ENCODE data around the gene PRDX3.
"Not testable (repeated sequence)": the region's sequence is repeated elsewhere in the genome, so short reads cannot be mapped to it uniquely, and the experiment has no call there.

PRDX3 gene

GRCh38 chr10:119174109-119174508 is 4.5 kb downstream of the PRDX3 start:
- H3K4me1 ChIP-seq (ENCODE audit: control insufficient read depth, insufficient read depth, low read length): peaks cover 3% of the 10 kb centered on the region
- H3K36me3 ChIP-seq (ENCODE audit: control insufficient read depth, insufficient read depth, low read length): peaks cover 25% of the 10 kb centered on the region
- no peak overlapping the region for H3K9ac ChIP-seq (ENCODE audit: low read length)
- no peak overlapping the region for H3K4me3 ChIP-seq (ENCODE audit: low read length)
- H3K27ac ChIP-seq (ENCODE audit: low read depth, low read length): no peak overlapping the region
- no peaks in the 10 kb centered on the region for H3K27me3 ChIP-seq (ENCODE audit: control insufficient read depth, insufficient read depth, low read length)

- no peak overlapping the region for H3K27ac ChIP-seq (ENCODE audit: low read depth, low read length)
- H3K27me3 ChIP-seq (ENCODE audit: control insufficient read depth, insufficient read depth, low read length): no peaks in the 10 kb centered on the region
- peaks cover 3% of the 10 kb centered on the region for H3K4me1 ChIP-seq (ENCODE audit: control insufficient read depth, insufficient read depth, low read length)
- H3K4me3 ChIP-seq (ENCODE audit: low read length): no peak overlapping the region
- no peak overlapping the region for H3K9ac ChIP-seq (ENCODE audit: low read length)
- peaks cover 21% of the 10 kb centered on the region for H3K36me3 ChIP-seq (ENCODE audit: control insufficient read depth, insufficient read depth, low read length)
These were observed 11.6 kb downstream of the PRDX3 start for GRCh38 chr10:119167041-119167440.

GRCh38 chr10:119166564-119166963 is 12.0 kb downstream of the PRDX3 start:
- Histone ChIP-seq H3K4me3 (ENCODE audit: low read length) (no peak overlapping the region), H3K9ac (ENCODE audit: low read length) (no peak overlapping the region), H3K27ac (ENCODE audit: low read depth, low read length) (peak overlapping the region; percentile 93)

GRCh38 chr10:119166118-119166500 is 12.5 kb downstream of the PRDX3 start:
- Histone ChIP-seq H3K36me3 (ENCODE audit: control insufficient read depth, insufficient read depth, low read length) (peaks cover 14% of the 10 kb centered on the region), H3K4me3 (ENCODE audit: low read length) (peak overlapping the region; percentile 92), H3K9ac (ENCODE audit: low read length) (peak overlapping the region; percentile 50)

More at GRCh38 chr10:119166564-119166963, 12.0 kb downstream of the PRDX3 start:
- H3K27me3 ChIP-seq (ENCODE audit: control insufficient read depth, insufficient read depth, low read length): no peaks in the 10 kb centered on the region
- peaks cover 17% of the 10 kb centered on the region for H3K36me3 ChIP-seq (ENCODE audit: control insufficient read depth, insufficient read depth, low read length)
- peaks cover 3% of the 10 kb centered on the region for H3K4me1 ChIP-seq (ENCODE audit: control insufficient read depth, insufficient read depth, low read length)

GRCh38 chr10:119165171-119166117 is 13.2 kb downstream of the PRDX3 start, which contains the start of gene SFXN4:
Gene SFXN4, minus strand, starts transcription at chr10:119165714. Its CDS starts 67 bp downstream, at chr10:119165647.
- Histone ChIP-seq H3K4me1 (ENCODE audit: control insufficient read depth, insufficient read depth, low read length) (peaks cover 3% of the 10 kb centered on the region), H3K36me3 (ENCODE audit: control insufficient read depth, insufficient read depth, low read length) (peaks cover 14% of the 10 kb centered on the region), H3K27ac (ENCODE audit: low read depth, low read length) (peak within 1 kb of the TSS; percentile 93), H3K27me3 (ENCODE audit: control insufficient read depth, insufficient read depth, low read length) (no peaks in the 10 kb centered on the region), H3K9ac (ENCODE audit: low read length) (peak within 1 kb of the TSS; percentile 74), H3K4me3 (ENCODE audit: low read length) (peak within 1 kb of the TSS; percentile 92)

More at GRCh38 chr10:119166118-119166500, 12.5 kb downstream of the PRDX3 start:
- H3K4me1 ChIP-seq (ENCODE audit: control insufficient read depth, insufficient read depth, low read length): peaks cover 3% of the 10 kb centered on the region
- peak overlapping the region; percentile 93 for H3K27ac ChIP-seq (ENCODE audit: low read depth, low read length)
- H3K27me3 ChIP-seq (ENCODE audit: control insufficient read depth, insufficient read depth, low read length): no peaks in the 10 kb centered on the region

- H3K36me3 ChIP-seq (ENCODE audit: control insufficient read depth, insufficient read depth, low read length): peaks cover 19% of the 10 kb centered on the region
- H3K27ac ChIP-seq (ENCODE audit: low read depth, low read length): no peak overlapping the region
- H3K4me3 ChIP-seq (ENCODE audit: low read length): no peak overlapping the region
- H3K27me3 ChIP-seq (ENCODE audit: control insufficient read depth, insufficient read depth, low read length): no peaks in the 10 kb centered on the region
- no peak overlapping the region for H3K9ac ChIP-seq (ENCODE audit: low read length)
- peaks cover 3% of the 10 kb centered on the region for H3K4me1 ChIP-seq (ENCODE audit: control insufficient read depth, insufficient read depth, low read length)
These were observed 16.0 kb downstream of the PRDX3 start for GRCh38 chr10:119162452-119163092.

- no peaks in the 10 kb centered on the region for H3K27me3 ChIP-seq (ENCODE audit: control insufficient read depth, insufficient read depth, low read length)
- no peak overlapping the region for H3K4me3 ChIP-seq (ENCODE audit: low read length)
- H3K9ac ChIP-seq (ENCODE audit: low read length): no peak overlapping the region
- H3K4me1 ChIP-seq (ENCODE audit: control insufficient read depth, insufficient read depth, low read length): peaks cover 3% of the 10 kb centered on the region
- peaks cover 19% of the 10 kb centered on the region for H3K36me3 ChIP-seq (ENCODE audit: control insufficient read depth, insufficient read depth, low read length)
- peak overlapping the region; percentile 34 for H3K27ac ChIP-seq (ENCODE audit: low read depth, low read length)
These were observed 16.7 kb downstream of the PRDX3 start for GRCh38 chr10:119161680-119162451.

- Histone ChIP-seq H3K4me3 (ENCODE audit: low read length) (no peak overlapping the region), H3K27me3 (ENCODE audit: control insufficient read depth, insufficient read depth, low read length) (no peaks in the 10 kb centered on the region), H3K9ac (ENCODE audit: low read length) (no peak overlapping the region), H3K27ac (ENCODE audit: low read depth, low read length) (no peak overlapping the region), H3K4me1 (ENCODE audit: control insufficient read depth, insufficient read depth, low read length) (no peaks in the 10 kb centered on the region), H3K36me3 (ENCODE audit: control insufficient read depth, insufficient read depth, low read length) (peaks cover 36% of the 10 kb centered on the region)
These were observed 19.3 kb downstream of the PRDX3 start for GRCh38 chr10:119159332-119159731.

GRCh38 chr10:119153661-119154060 is 25.0 kb downstream of the PRDX3 start:
- H3K36me3 ChIP-seq (ENCODE audit: control insufficient read depth, insufficient read depth, low read length): peaks cover 45% of the 10 kb centered on the region

GRCh38 chr10:119153041-119153440 is 25.6 kb downstream of the PRDX3 start:
- H3K36me3 ChIP-seq (ENCODE audit: control insufficient read depth, insufficient read depth, low read length): peaks cover 41% of the 10 kb centered on the region

More at GRCh38 chr10:119153661-119154060, 25.0 kb downstream of the PRDX3 start:
- Histone ChIP-seq H3K4me3 (ENCODE audit: low read length) (no peak overlapping the region), H3K4me1 (ENCODE audit: control insufficient read depth, insufficient read depth, low read length) (no peaks in the 10 kb centered on the region), H3K27ac (ENCODE audit: low read depth, low read length) (no peak overlapping the region), H3K9ac (ENCODE audit: low read length) (no peak overlapping the region), H3K27me3 (ENCODE audit: control insufficient read depth, insufficient read depth, low read length) (no peaks in the 10 kb centered on the region)

GRCh38 chr10:119151601-119152000 is 27.0 kb downstream of the PRDX3 start:
- H3K27me3 ChIP-seq (ENCODE audit: control insufficient read depth, insufficient read depth, low read length); H3K27ac ChIP-seq (ENCODE audit: low read depth, low read length); H3K4me1 ChIP-seq (ENCODE audit: control insufficient read depth, insufficient read depth, low read length); H3K4me3 ChIP-seq (ENCODE audit: low read length); H3K9ac ChIP-seq (ENCODE audit: low read length): not testable (repeated sequence)
- H3K36me3 ChIP-seq (ENCODE audit: control insufficient read depth, insufficient read depth, low read length): peaks cover 40% of the 10 kb centered on the region

More at GRCh38 chr10:119153041-119153440, 25.6 kb downstream of the PRDX3 start:
- no peak overlapping the region for H3K9ac ChIP-seq (ENCODE audit: low read length)
- no peaks in the 10 kb centered on the region for H3K4me1 ChIP-seq (ENCODE audit: control insufficient read depth, insufficient read depth, low read length)
- no peak overlapping the region for H3K4me3 ChIP-seq (ENCODE audit: low read length)
- H3K27ac ChIP-seq (ENCODE audit: low read depth, low read length): no peak overlapping the region
- no peaks in the 10 kb centered on the region for H3K27me3 ChIP-seq (ENCODE audit: control insufficient read depth, insufficient read depth, low read length)

- Histone ChIP-seq H3K9ac (ENCODE audit: low read length) (no peak overlapping the region), H3K27me3 (ENCODE audit: control insufficient read depth, insufficient read depth, low read length) (no peaks in the 10 kb centered on the region), H3K4me3 (ENCODE audit: low read length) (no peak overlapping the region), H3K27ac (ENCODE audit: low read depth, low read length) (no peak overlapping the region), H3K36me3 (ENCODE audit: control insufficient read depth, insufficient read depth, low read length) (peaks cover 27% of the 10 kb centered on the region), H3K4me1 (ENCODE audit: control insufficient read depth, insufficient read depth, low read length) (no peaks in the 10 kb centered on the region)
These were observed 28.9 kb downstream of the PRDX3 start for GRCh38 chr10:119149729-119150128.
